ENCODE measurements around the gene B4GALT2.

GRCh38 chr1:43945674-43946235 lies 33.3 kb upstream of the B4GALT2 start:
- TF ChIP-seq, protein P1, sequence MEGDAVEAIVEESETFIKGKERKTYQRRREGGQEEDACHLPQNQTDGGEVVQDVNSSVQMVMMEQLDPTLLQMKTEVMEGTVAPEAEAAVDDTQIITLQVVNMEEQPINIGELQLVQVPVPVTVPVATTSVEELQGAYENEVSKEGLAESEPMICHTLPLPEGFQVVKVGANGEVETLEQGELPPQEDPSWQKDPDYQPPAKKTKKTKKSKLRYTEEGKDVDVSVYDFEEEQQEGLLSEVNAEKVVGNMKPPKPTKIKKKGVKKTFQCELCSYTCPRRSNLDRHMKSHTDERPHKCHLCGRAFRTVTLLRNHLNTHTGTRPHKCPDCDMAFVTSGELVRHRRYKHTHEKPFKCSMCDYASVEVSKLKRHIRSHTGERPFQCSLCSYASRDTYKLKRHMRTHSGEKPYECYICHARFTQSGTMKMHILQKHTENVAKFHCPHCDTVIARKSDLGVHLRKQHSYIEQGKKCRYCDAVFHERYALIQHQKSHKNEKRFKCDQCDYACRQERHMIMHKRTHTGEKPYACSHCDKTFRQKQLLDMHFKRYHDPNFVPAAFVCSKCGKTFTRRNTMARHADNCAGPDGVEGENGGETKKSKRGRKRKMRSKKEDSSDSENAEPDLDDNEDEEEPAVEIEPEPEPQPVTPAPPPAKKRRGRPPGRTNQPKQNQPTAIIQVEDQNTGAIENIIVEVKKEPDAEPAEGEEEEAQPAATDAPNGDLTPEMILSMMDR (IDR thresholded peaks at IDR 0.05) = no peak
- TF ChIP-seq POLR2AphosphoS5 (IDR thresholded peaks at IDR 0.05) = no peak
